Measurements from ENCODE around the gene STK32B.
A peak's percentile ranks its signal among the peaks of the same experiment; 100 is the strongest.

STK32B gene

GRCh38 chr4:5142726-5143125 is 91.4 kb downstream of the STK32B start:
- DNase-seq = peak; percentile 51
- peak; percentile 65 for TF ChIP-seq CTCF (IDR thresholded peaks at IDR 0.05; ENCODE audit: low read depth, low read length)

GRCh38 chr4:5143306-5143861 is 92.1 kb downstream of the STK32B start:
- H3K9me3 ChIP-seq = no peaks in the 10 kb centered on the region
- TF ChIP-seq CTCF (IDR thresholded peaks at IDR 0.05; ENCODE audit: low read depth, low read length) = no peak
- no peak for DNase-seq

More at GRCh38 chr4:5142726-5143125, 91.4 kb downstream of the STK32B start:
- peaks cover 10% of the 10 kb centered on the region; the same call in 1 of the 2 replicates for H3K27me3 ChIP-seq
- H3K36me3 ChIP-seq = no peaks in the 10 kb centered on the region
- H3K4me3 ChIP-seq (ENCODE audit: low read depth, low read length) = no peak overlapping the region
- H3K9me3 ChIP-seq = no peaks in the 10 kb centered on the region
- no peaks in the 10 kb centered on the region for H3K4me1 ChIP-seq

GRCh38 chr4:5143940-5144339 is 92.7 kb downstream of the STK32B start:
- Histone ChIP-seq H3K27me3 (peaks cover 12% of the 10 kb centered on the region; the same call in 1 of the 2 replicates), H3K9me3 (no peaks in the 10 kb centered on the region), H3K4me1 (no peaks in the 10 kb centered on the region), H3K36me3 (no peaks in the 10 kb centered on the region), H3K4me3 (ENCODE audit: low read depth, low read length) (no peak overlapping the region)
- no peak for TF ChIP-seq CTCF (IDR thresholded peaks at IDR 0.05; ENCODE audit: low read depth, low read length)
- DNase-seq = no peak

More at GRCh38 chr4:5143306-5143861, 92.1 kb downstream of the STK32B start:
- H3K27me3 ChIP-seq = peaks cover 12% of the 10 kb centered on the region; the same call in 1 of the 2 replicates
- H3K4me3 ChIP-seq (ENCODE audit: low read depth, low read length) = no peak overlapping the region
- H3K4me1 ChIP-seq = no peaks in the 10 kb centered on the region
- no peaks in the 10 kb centered on the region for H3K36me3 ChIP-seq

GRCh38 chr4:5144384-5144783 is 93.1 kb downstream of the STK32B start:
- TF ChIP-seq CTCF (IDR thresholded peaks at IDR 0.05; ENCODE audit: low read depth, low read length) = no peak
- Histone ChIP-seq H3K4me1 (no peaks in the 10 kb centered on the region), H3K4me3 (ENCODE audit: low read depth, low read length) (no peak overlapping the region), H3K36me3 (no peaks in the 10 kb centered on the region), H3K27me3 (peaks cover 16% of the 10 kb centered on the region; the same call in 1 of the 2 replicates), H3K9me3 (no peaks in the 10 kb centered on the region)
- DNase-seq = no peak

GRCh38 chr4:5146248-5146647 is 95.0 kb downstream of the STK32B start:
- Histone ChIP-seq H3K27me3 (peaks cover 21% of the 10 kb centered on the region), H3K4me1 (no peaks in the 10 kb centered on the region), H3K36me3 (no peaks in the 10 kb centered on the region), H3K4me3 (ENCODE audit: low read depth, low read length) (no peak overlapping the region), H3K9me3 (no peaks in the 10 kb centered on the region)
- no peak for TF ChIP-seq CTCF (IDR thresholded peaks at IDR 0.05; ENCODE audit: low read depth, low read length)
- no peak for DNase-seq

- DNase-seq = no peak
- no peak overlapping the region for H3K4me3 ChIP-seq (ENCODE audit: low read depth, low read length)
- no peaks in the 10 kb centered on the region for H3K9me3 ChIP-seq
- H3K4me1 ChIP-seq = no peaks in the 10 kb centered on the region
- H3K36me3 ChIP-seq = no peaks in the 10 kb centered on the region
- TF ChIP-seq CTCF (IDR thresholded peaks at IDR 0.05; ENCODE audit: low read depth, low read length) = no peak
- peaks cover 14% of the 10 kb centered on the region for H3K27me3 ChIP-seq
These were observed 101.2 kb downstream of the STK32B start for GRCh38 chr4:5152521-5152920.

All from BE2C (cell line).